ENCODE measurements around the gene PLCL1.
A peak's percentile ranks its signal among the peaks of the same experiment; 100 is the strongest.

PLCL1 gene

DNA sequence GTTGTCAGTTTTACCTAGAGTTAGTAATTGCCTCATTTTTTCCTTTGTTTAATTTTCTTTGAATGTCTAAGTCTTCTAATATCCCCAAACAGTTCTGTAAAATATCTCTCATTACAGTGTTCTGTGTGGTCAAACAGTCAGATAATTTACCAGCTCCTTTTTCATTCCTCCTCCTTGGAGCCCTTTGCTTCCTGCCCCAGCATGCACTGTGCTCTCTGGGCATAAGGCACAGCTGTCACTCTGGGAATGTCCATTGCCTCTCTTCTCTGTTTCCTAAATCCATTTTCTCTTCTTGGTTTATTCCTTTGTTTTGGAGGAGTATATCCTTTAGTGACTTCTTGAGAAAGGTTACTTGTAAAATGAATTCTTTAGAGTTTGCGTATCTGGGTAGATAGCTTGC is 139.3 kb downstream of the PLCL1 start:
- no peak for DNase-seq (ENCODE audit: low read depth)
- TF ChIP-seq CTCF (IDR thresholded peaks at IDR 0.05; ENCODE audit: insufficient read depth, low read depth, low read length, missing control alignments), result no peak
- H3K4me3 ChIP-seq (ENCODE audit: low read length), result no peak overlapping the region

GRCh38 chr2:197944416-197945096 is 140.2 kb downstream of the PLCL1 start:
- H3K4me3 ChIP-seq (ENCODE audit: low read length), result no peak overlapping the region
- no peak for DNase-seq (ENCODE audit: low read depth)
- no peak for TF ChIP-seq CTCF (IDR thresholded peaks at IDR 0.05; ENCODE audit: insufficient read depth, low read depth, low read length, missing control alignments)

DNA sequence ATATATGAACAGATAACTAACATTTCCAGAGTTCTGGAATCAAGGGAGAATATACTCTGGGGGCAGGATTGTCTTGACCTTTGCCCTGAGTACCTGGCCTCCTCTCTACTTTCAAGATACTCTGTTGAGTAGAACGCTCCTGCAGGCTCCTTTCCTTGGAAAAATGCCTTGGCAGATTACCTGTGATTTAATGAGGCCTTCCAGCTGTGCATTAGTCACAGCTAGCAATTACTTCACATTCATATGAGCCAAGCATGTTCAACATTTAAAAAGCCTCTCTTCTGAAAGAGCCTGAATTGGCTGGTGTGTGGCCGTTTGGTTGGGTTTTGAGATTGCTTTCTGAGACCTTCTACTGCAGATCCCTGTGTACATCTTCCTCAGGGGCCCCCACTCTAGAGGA is 142.2 kb downstream of the PLCL1 start:
- TF ChIP-seq CTCF (IDR thresholded peaks at IDR 0.05; ENCODE audit: insufficient read depth, low read depth, low read length, missing control alignments), result no peak
- H3K4me3 ChIP-seq (ENCODE audit: low read length), result no peak overlapping the region
- peak; percentile 61 for DNase-seq (ENCODE audit: low read depth)

DNA sequence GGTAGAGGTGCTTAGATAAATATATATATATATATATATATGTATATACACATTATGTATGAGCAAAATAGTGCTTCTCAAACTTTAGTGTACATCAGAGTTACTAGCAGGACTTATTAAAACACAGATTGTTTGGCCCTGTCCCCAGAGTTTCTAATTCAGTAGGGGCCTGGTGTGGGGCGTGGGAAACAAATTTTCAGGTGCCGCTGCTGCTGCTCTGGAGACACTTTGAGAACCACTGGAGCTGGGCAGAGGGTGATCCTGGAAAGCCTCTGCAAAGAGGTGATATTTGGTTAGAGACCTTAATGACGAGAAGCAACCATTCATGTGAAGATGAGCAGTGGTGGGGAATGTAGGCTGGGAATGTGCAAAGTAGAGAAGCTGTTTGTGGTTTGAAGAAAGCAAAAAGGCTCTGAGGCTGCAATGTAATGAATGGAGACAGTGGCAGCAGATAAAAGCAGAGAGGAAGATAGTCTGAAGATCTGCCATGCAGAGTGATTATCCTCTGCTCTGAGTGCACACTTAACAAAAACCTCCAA is 142.9 kb downstream of the PLCL1 start:
- H3K4me3 ChIP-seq (ENCODE audit: low read length), result no peak overlapping the region
- TF ChIP-seq CTCF (IDR thresholded peaks at IDR 0.05; ENCODE audit: insufficient read depth, low read depth, low read length, missing control alignments), result no peak
- DNase-seq (ENCODE audit: low read depth), result no peak

GRCh38 chr2:197949224-197949623 is 144.8 kb downstream of the PLCL1 start:
- no peak for DNase-seq (ENCODE audit: low read depth)
- H3K4me3 ChIP-seq (ENCODE audit: low read length), result no peak overlapping the region
- no peak for TF ChIP-seq CTCF (IDR thresholded peaks at IDR 0.05; ENCODE audit: insufficient read depth, low read depth, low read length, missing control alignments)

DNA sequence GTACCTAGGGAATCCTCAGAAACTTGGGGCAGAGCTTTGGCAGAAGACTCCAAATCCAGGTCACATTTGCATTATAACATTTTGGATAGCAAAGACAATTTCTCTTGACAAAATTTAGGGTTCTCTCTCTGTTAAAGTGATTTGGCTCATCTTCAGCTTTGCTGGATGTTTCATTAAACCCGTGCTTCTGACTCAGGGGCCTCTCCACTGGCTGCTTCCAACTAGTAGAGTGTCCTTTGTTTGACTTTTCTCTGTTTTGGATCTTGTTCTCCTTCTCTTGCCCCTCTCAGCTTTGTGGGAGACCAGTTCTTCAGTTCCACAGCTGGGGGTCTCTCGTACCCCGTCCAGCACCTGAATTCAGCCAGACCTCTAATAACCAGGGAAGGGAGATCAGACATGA is 145.6 kb downstream of the PLCL1 start:
- H3K4me3 ChIP-seq (ENCODE audit: low read length), result no peak overlapping the region
- TF ChIP-seq CTCF (IDR thresholded peaks at IDR 0.05; ENCODE audit: insufficient read depth, low read depth, low read length, missing control alignments), result no peak
- DNase-seq (ENCODE audit: low read depth), result no peak

DNA sequence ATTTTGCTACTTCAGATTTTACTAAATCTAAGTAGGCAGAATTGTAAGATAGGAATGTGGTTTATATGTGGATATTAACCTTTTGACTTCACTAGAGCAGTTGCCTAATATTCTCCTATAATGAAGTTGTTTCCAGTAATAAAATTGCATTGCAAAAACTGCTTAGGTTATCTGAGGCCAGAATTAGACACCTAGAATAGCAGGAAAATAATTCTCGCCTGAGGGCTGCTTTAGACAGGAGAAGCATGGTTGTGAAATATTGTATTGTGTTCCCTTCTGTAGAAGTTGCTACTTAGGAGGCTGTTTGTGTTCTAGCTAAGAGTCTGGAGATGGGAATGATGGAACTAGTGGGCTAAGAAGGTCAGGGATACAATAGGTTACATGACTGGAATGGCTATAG is 146.3 kb downstream of the PLCL1 start:
- no peak overlapping the region for H3K4me3 ChIP-seq (ENCODE audit: low read length)
- peak; percentile 52 for DNase-seq (ENCODE audit: low read depth)
- TF ChIP-seq CTCF (IDR thresholded peaks at IDR 0.05; ENCODE audit: insufficient read depth, low read depth, low read length, missing control alignments), result no peak

All from epithelial cell of esophagus (primary cell).